HG03442 (cell line): ENCODE measurements around the gene SYN1.
A peak's percentile ranks its signal among the peaks of the same experiment; 100 is the strongest.
"Not testable (repeated sequence)": the region's sequence is repeated elsewhere in the genome, so short reads cannot be mapped to it uniquely, and the experiment has no call there.

Experiments used
- ATAC-seq: cut with Tn5 transposase; IDR thresholded peaks from one replicate; pipeline ENCODE4 v1.9.1; 2021; ENCODE audit warnings: mild to moderate bottlenecking, moderate library complexity; ENCODE audit not compliant: unreplicated experiment

The SYN1 gene

DNA sequence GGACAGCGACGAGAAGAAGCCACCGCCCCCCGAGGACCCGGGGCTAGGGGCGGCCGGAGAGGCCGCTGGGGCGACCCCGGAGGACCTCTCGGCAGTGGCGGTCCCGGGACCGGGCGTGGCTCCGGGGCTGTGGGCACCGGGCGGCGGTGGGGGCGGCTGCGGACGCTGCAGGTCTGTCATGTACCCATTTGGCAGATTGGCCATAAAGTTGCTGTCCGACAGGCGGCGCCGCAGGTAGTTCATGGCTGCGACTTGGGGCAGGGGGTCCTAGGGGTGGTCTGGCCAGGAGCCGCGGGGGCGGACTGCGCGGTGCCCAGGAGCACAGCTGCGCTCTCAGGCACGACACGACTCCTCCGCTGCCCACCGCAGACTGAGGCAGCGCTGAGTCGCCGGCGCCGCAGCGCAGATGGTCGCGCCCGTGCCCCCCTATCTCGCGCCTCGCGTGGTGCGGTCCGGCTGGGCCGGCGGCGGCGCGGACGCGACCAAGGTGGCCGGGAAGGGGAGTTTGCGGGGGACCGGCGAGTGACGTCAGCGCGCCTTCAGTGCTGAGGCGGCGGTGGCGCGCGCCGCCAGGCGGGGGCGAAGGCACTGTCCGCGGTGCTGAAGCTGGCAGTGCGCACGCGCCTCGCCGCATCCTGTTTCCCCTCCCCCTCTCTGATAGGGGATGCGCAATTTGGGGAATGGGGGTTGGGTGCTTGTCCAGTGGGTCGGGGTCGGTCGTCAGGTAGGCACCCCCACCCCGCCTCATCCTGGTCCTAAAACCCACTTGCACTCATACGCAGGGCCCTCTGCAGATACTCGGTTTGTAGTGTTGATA, at the start of gene SYN1:
Gene SYN1, minus strand, starts transcription at position 372 of the 817 bp plus-strand sequence. Its CDS starts 129 bp downstream, at position 243.
- ATAC-seq: peak; percentile 77

GRCh38 chrX:47665797-47666196, 46.1 kb upstream of the SYN1 start:
- ATAC-seq: not testable (repeated sequence)

- no peak for ATAC-seq
Measured at GRCh38 chrX:47664737-47665136, 45.1 kb upstream of the SYN1 start.

DNA sequence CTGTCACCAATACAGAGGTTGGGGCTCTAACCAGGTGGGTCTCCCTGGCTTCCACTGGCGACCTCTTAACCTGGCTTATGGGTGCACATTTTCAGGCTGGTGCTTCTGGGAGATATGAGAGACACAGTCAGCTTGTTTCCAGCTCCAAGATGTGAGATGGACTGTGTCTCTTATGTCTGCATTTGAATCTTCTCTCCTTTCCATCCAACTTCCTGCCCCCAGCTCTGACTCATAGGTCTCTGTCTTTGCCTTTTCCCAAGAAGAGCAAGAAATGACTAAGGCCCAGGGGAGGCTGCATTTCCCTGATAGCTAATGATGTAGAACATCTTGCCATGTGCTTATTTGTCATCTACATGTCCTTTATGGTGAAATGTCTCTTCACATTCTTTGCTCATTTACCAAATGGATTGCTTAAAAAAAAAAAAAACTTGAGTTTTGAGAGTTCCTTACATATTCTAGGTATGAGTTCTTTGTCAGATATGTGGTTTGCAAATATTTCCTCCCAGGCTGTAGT, 42.5 kb upstream of the SYN1 start:
- no peak for ATAC-seq

GRCh38 chrX:47661539-47661938, 41.9 kb upstream of the SYN1 start:
- no peak for ATAC-seq

- ATAC-seq: no peak
Measured at GRCh38 chrX:47659421-47659726, 39.7 kb upstream of the SYN1 start.

DNA sequence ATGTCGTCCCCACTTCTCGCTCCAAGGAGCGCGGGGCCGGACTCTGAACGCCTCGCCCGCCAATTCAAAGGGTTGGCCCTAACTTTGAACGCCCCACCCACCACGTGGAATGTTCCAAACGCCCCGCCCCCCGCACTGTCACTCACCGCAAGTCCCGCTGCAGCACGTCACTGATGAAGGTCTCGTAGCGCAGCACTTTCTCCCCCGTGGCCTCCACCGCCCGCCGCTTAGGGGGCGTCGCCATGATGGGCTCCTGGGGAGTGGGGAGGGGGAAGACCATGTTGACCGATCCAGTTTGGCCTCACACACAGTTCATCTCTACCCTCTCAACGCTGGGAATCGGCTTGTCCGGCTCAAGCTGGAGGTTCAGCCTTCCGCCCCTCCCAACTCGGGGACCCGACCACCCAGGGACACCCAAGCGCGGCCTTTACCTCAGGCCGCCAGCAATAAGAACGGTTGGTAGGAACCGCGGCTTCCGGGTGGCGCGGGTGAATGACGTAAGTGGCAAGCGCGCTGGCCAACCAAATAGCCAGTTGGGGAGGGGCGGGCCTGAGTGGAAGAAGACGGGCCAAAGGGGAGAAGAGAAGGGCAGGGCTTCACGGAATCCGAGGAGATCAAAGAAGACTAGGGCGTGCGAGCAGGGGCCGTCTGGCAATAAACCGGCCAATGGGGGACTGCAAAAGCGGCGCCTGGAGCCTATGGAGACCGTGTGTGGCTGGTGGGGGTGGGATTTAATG, 39.2 kb upstream of the SYN1 start, which contains the start of gene UXT:
Gene UXT, minus strand, starts transcription at position 497 of the 737 bp plus-strand sequence. Its CDS starts 253 bp downstream, at position 244.
- ATAC-seq: peak; percentile 80

DNA sequence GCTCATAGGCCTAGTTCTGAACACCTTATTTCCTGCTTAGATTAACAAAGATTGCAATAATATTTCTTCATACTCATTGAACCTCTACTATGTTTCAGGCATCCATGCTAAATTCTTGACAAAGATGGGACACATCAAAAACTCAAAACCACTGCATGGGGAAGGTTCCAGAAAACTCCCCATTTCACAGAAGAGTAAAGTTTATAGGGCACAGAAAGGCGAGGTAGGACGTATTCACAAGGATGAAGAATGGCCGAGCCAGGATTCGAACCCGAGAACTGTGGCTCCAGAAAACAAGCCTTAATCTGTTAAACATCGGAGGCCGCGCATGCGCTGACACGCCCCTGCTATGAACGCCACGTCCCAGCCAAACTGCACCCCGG, 38.6 kb upstream of the SYN1 start:
- ATAC-seq: no peak

DNA sequence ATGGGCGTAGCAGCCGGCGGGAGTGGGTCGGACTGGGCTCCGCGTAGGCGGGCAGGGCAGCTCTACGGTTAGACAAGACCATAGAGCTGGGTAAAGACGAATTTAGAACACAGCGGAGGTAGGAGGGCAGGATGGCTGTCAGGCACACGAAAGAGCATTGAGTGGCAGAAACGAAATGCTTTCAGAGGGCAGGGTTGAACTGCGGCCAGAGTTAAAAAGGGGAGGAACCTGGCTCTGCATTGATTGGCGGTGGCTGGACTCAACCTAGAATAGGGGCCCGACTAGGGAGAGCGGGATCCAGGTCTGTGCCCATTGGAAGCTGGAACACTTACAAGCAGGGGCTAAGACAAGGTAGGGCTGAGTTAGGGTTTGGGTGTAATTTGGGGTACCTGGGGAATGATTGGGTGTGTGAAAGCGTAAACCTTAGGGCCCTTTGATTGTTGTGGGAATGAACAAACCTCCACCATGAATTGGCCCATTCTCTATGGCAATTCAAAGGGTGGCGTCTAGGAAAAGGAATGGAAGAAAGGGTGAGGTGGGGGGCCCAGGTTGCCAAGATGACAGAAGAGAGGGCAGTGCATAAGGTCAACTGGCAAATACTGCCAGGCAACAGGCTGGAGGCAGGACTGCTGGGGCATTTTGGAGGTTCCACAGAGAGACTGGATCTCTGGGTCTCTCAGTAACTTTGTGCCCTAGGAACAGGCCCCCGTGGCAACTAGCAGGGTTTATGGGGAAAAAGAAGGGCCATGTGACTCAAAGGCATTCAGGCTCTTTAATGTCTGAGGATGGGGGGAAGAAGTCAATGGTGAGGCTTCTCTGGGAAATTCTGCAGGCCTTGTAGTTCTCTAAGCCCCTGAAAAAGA, 31.6 kb upstream of the SYN1 start:
- ATAC-seq: no peak

GRCh38 chrX:47650164-47651042, 30.7 kb upstream of the SYN1 start, which contains the start of gene ELK1:
Gene ELK1, minus strand, starts transcription at chrX:47650563. Its CDS starts 9,122 bp downstream, at chrX:47641441.
- peak; percentile 79 for ATAC-seq

- no peak for ATAC-seq
Measured at GRCh38 chrX:47649781-47650163, 30.1 kb upstream of the SYN1 start.

GRCh38 chrX:47649271-47649670, 29.6 kb upstream of the SYN1 start:
- no peak for ATAC-seq

- no peak for ATAC-seq
Measured at GRCh38 chrX:47648376-47648775, 28.7 kb upstream of the SYN1 start.

DNA sequence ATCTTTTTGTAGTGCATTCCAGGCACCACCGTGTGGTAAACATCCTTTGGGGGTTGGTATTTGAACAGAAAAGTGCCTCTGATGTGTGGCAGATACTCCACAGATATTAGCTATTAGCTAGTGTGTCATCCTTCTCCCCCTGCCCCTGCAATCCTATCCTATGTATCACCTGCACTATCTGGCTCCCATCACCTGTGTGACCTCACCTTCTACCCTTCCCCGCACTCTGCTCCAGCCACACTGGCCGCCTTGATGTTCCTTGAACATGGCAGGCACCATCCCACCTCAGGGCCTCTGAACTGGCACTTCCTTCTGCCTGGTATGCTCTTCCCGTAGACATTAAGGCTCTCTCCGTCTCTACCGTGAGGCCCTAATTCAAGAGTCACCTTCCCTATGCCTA, 27.0 kb upstream of the SYN1 start:
- ATAC-seq: no peak

GRCh38 chrX:47645530-47645929, 25.9 kb upstream of the SYN1 start:
- ATAC-seq: no peak

DNA sequence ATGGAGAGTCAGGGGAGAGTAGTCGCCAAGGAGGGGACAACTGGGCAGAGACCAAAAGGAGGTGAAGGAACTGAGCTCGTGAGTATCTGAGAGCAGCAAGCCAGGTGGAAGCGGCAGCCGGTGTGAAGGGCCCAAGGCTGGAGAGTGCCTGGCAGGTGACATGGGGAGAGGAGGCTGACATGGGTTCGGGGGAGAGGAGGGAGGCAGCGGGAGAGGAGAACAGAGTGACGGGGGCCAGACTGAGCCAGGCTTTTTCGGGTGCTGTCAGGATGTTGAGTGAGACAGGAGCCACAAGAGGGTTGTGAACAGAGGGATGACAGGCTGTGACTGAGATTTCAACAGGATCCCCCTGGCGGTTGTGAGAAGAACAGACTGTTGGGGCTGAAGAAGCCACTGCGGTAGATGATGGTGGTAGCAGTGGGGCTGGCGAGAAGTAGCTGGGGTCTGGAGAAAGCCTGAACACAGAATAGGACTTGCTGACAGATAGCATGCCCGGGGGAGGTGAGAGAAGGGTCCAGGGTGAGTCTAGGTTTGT, 25.0 kb upstream of the SYN1 start:
- ATAC-seq: no peak

- ATAC-seq: no peak
Measured at GRCh38 chrX:47643926-47644325, 24.3 kb upstream of the SYN1 start.

DNA sequence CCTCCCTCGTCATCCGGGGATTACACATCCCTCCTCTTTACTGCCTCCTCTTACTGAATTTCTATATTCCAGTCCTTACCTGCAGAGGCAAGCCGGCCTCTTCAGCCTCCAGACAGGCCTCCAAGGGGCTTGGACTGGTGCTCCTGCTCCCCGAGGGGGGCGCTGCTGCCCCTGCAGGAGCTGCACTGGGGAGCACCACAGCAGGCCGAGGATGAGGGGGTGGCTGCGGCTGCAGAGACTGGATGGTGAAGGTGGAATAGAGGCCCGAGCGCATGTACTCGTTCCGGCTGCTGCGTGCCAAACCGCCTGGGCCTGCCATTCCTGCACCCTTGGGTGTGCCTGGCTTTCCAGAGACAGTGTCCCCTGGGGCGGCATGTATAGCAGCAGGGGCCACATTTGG, 19.2 kb upstream of the SYN1 start:
- no peak for ATAC-seq

DNA sequence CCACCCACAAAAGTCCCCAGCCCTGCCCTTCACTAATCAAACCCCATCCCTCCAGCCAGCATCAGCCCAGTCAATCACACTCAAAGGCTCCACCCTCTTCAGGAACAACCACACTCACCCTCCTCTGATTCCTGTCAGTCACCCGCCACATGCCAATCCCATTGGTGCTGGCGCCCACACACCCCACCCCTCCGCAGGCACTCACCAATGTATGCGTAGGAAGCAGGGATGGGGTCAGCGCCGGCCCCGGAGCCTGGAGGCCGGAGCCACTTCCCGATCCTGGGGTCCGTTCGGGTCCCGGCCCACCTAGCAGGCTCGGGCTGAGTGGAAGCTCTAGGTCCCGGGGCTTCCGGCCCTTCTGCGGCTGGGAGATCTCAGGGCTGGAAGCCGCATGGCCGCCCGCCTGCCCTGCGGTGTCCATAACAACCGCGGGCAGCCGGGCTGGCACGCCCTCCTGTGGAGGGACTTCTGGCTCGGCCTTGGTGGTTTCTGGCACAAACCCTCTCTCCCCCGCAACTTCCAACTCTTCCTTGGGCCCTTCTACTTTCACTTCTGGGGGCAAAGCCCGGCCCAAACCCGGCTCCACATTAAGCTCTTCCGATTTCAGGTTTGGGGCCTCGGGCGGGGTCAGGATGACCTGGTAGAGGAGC, 18.0 kb upstream of the SYN1 start:
- ATAC-seq: no peak
